MM.1S (cell line): ENCODE data around the gene SLCO2B1.

ENCODE experiments used
- CTCF ChIP-seq: fragments of 300-600 bp; sonication (generic); IDR thresholded peaks from 2 replicates; pipeline ENCODE4 v1.5.1; 2016; ENCODE audit warnings: antibody characterized with exemption, low read length, mixed read lengths
- EZH2 ChIP-seq: fragments of 300-600 bp; sonication (generic); optimal IDR thresholded peaks from 2 replicates; pipeline ENCODE3; 2017; ENCODE audit warnings: low read depth, mild to moderate bottlenecking, antibody characterized with exemption, low read length, mixed read lengths
- EZH2phosphoT487 ChIP-seq: fragments of 300-600 bp; sonication (generic); IDR thresholded peaks from 2 replicates; pipeline ENCODE4 v1.6.1; 2018; ENCODE audit warnings: antibody characterized with exemption, low read length

DNA sequence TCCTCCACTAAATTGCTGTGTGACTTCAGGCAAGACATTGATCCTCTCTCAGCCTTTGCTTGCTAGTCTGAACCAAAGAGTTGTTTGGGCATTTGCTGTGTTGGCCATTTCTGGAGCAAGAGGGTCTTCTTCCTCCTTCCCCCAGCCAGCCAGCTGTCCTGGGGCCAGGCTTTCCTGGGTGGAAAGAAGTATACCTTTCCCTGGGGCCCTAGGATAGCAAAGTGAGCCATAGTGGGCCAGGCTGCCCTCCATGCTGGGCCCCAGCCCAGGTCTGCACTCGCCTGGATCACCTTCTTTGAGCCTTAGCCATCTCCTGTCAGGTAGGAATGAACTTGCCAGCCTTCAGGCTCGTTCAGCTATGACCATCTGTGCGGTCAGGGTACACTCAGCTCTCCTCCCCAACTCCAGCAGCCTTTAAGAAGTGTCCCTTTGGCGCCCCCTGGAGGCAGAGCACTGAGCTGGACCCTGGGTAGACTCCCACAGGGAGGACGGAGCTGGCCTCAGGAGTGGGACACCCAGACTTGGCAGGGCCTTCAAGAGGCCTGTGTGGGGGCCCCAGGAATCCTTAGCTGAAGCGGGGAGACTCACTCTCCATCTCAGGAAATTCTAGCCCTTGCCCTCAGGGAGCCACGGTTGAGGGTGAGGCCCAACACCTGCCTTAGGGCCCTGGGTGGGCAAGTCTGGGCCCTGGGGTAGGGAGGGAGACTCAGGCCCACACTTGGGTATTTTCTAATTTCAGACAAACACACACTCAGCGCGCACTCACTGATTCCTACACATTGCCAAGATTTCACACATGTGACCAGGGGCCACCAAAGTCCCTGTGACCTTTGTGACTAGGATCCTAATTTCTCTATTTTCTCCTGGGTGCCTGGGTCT is 54.0 kb downstream of the SLCO2B1 start:
- peak; percentile 89 for TF ChIP-seq CTCF
- TF ChIP-seq EZH2phosphoT487: no peak
- no peak for TF ChIP-seq EZH2
